Mononuclear cell (primary cell): ENCODE data around the gene EFNA5. TPM values are rescaled to one million over a fixed set of nuclear protein-coding genes. Genes with fewer than 3 reads are reported as not detected.

Source experiments
- H3K27me3 ChIP-seq: 2 replicates; pipeline ENCODE4 v1.6.0; 2011; ENCODE audit warnings: low read length, control low read depth; ENCODE audit not compliant: insufficient read depth
- H3K4me1 ChIP-seq: 2 replicates; pipeline ENCODE4 v1.5.1; 2011; ENCODE audit warnings: mild to moderate bottlenecking, low read length, control low read depth; ENCODE audit not compliant: insufficient read depth
- H3K4me3 ChIP-seq: 2 replicates; pipeline ENCODE4 v1.5.1; 2011; ENCODE audit warnings: mild to moderate bottlenecking, low read length, moderate library complexity
- H3K9me3 ChIP-seq: 2 replicates; pipeline ENCODE4 v1.5.1; 2011; ENCODE audit warnings: low read depth, mild to moderate bottlenecking, control low read depth, low read length
- total RNA-seq: library from RNA; depleted of rRNA; stranded (reverse); fragments of >200 nt; gene quantifications from one replicate; pipeline ENCODE4 v1.2.3, GENCODE V29; 2012

EFNA5 gene
- total RNA-seq, 1 donor: 0.84 TPM

DNA sequence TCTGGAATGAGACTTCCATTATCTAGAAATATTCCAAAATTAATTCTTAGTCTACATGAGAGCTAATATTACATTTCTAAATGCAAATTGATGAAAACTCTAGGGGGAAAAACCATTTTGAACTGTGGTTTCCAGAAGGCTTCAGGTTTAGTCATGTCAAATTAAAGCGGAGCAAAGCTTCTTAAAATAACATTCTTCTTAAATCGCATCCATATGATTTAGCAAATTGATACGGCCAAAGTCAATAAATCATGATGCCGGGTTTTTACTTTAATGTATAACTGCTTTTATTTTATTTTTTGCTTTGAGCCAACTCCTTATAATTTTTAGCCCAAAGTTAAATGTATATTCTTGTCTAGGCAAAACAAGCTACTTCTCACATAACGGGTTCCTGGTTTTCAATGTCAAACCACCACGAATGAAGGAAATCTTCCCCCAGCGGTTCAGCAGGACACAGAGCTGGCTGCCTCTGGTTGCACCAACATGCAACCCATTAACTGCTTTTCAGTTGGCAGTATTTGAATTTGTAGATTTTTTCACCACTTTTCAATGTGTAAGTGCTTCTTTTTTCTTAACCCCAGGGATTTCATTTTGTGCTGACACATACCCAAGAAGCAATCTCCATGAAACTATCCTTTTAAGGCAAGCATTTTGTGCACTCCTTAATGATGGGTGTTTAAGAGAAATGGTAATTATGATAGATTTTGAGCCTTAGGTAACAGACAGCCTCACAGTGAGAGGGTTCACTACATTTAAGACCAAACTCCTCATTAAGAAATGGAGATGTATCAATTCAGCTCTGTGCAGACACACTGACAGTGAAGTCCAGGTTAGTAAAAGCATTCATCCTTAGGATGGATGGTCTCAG is 35.5 kb downstream of the EFNA5 start:
- peaks cover 2% of the 10 kb centered on the region for H3K27me3 ChIP-seq
- H3K4me3 ChIP-seq: no peak overlapping the region
- H3K4me1 ChIP-seq: no peaks in the 10 kb centered on the region
- no peaks in the 10 kb centered on the region for H3K9me3 ChIP-seq

DNA sequence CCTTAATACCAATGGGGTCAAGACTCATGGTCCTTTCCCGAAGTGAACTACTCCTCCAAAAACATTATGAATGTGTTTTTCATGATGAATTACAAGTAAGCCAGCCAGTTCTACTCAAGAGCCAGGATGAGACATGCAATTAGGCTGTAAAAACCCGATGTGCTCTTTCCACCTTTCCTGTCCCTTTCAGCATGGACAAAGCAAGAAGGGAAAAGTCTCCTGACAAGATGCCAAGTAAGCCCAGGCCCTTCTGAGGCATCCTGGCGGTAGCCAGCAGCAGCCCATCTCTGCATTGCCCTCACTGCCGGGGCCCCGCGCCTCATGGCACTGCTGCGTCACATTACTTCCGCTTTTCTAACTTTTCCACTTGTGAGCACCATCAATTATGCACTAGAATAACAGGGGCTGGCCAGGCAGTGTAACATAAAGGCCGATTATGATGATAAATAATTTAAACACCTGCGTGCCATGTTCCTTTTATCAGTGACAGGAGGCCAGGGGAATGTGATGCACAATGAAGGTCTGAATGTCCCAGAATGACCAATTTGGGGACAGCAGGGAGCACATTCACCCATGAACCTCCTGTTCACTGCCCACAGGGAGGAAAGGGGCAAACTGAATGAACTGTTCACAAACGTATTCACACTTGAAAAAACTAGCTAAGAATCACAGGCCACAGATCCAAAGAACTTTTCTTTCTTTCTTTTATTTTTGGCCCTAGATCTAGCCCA is 37.4 kb downstream of the EFNA5 start:
- Histone ChIP-seq H3K9me3 (no peaks in the 10 kb centered on the region), H3K4me1 (no peaks in the 10 kb centered on the region), H3K27me3 (no peaks in the 10 kb centered on the region), H3K4me3 (no peak overlapping the region)

DNA sequence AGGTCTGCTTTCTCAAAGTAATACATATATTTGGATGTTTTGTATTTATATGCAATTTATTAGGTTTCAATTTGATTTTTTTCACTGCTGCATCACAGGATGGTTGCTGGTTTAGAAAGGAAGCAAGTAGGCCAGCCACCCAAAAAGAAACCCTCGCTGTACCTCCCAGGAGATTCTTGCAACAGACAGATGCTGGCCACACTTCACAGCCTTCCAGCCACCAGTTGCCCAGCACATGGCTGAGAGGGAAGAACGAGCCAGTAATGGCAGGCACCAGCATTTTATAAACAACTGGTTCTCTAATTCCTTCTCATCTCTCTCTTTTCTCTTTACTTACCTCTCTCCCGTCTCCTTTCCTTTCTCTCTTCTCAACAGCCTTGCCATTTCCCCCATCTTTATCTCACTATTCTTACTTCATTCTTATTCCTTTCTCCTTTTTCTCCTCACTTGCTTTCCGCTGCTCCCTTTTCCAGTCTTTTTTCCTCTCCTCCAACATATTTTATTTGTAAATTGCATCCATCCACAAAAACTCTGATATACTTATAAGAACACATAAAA is 38.9 kb downstream of the EFNA5 start:
- no peaks in the 10 kb centered on the region for H3K27me3 ChIP-seq
- no peaks in the 10 kb centered on the region for H3K4me1 ChIP-seq
- no peak overlapping the region for H3K4me3 ChIP-seq
- H3K9me3 ChIP-seq: no peaks in the 10 kb centered on the region

DNA sequence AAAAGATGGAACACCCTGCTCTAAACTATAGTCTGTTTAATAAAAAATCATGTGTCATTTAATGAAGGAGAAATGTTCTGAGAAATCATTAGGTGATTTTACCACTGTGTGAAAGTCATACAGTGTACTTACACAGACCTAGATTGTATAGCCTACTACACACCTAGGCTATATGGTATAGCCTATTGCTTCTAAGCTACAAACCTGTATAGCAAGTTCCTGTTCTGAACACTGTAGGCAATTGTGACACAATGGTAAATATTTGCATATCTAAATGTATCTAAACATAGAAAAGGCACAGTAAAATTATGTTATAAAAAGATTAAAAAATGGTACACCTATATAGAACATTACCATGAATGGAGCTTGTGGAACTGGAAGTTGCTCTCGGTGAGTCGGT is 40.6 kb downstream of the EFNA5 start:
- no peak overlapping the region for H3K4me3 ChIP-seq
- H3K27me3 ChIP-seq: no peaks in the 10 kb centered on the region
- no peaks in the 10 kb centered on the region for H3K9me3 ChIP-seq
- H3K4me1 ChIP-seq: no peaks in the 10 kb centered on the region

GRCh38 chr5:107624235-107624634 is 46.5 kb downstream of the EFNA5 start:
- Histone ChIP-seq H3K27me3 (no peaks in the 10 kb centered on the region), H3K9me3 (no peaks in the 10 kb centered on the region), H3K4me3 (no peak overlapping the region), H3K4me1 (no peaks in the 10 kb centered on the region)

- Histone ChIP-seq H3K27me3 (no peaks in the 10 kb centered on the region), H3K4me1 (no peaks in the 10 kb centered on the region), H3K4me3 (no peak overlapping the region), H3K9me3 (no peaks in the 10 kb centered on the region)
These were observed 49.6 kb downstream of the EFNA5 start for GRCh38 chr5:107621089-107621488.

DNA sequence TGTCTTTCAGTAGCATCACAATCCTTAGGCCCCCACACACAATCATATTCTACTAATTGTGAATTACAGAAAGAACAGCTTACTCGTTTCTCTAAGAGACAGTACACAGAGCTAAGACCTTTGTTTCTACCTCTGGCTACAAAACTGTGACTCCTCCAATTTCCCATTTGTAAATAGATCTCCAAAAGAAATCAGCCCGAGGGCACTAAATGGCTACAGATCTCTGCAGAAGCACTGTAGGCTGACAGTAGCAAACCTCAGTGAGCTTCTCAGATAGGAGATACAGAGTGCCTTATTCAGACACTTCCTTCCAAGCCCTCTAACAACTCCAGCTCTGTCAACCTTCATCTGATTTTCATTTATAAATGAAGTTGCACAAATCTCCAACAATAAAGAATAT is 51.0 kb downstream of the EFNA5 start:
- H3K4me1 ChIP-seq: no peaks in the 10 kb centered on the region
- H3K27me3 ChIP-seq: no peaks in the 10 kb centered on the region
- no peak overlapping the region for H3K4me3 ChIP-seq
- no peaks in the 10 kb centered on the region for H3K9me3 ChIP-seq

GRCh38 chr5:107618242-107618641 is 52.5 kb downstream of the EFNA5 start:
- no peaks in the 10 kb centered on the region for H3K4me1 ChIP-seq
- H3K27me3 ChIP-seq: no peaks in the 10 kb centered on the region
- no peak overlapping the region for H3K4me3 ChIP-seq
- no peaks in the 10 kb centered on the region for H3K9me3 ChIP-seq

DNA sequence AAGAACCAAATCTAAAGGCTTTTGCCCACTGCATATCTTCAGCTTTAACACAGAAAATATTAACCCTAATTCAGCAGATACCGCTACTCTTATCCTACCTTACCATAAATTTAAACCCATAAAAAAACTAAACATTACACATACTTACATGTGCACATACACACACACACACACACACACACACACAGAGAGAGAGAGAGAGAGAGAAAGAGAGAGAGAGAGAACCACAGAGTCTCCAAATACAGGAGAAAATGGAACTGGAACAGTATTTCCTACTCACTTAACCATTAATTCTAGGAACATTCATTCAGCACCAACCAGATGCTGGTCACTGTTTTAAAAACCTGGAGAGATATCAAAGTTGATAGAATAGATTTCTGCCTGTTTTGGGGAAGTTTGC is 53.7 kb downstream of the EFNA5 start:
- H3K4me3 ChIP-seq: no peak overlapping the region
- no peaks in the 10 kb centered on the region for H3K4me1 ChIP-seq

DNA sequence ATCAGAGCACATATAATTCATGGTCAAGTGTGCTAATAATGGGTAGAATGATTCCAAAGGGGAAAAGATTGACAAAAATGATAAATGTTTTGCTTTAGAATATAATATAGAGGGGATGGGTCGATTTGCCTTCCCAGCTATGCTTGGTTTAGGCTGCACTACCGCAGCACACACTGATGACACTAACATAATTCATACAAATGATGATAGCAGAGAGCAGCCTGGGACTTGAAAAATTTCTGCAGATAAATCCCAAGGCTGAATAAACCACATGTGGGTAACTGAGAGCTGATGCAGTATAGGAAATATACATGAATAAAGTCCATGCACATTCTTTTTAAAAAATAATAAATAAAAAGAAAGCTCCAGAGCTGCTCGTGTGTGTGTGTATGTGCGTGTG is 54.5 kb downstream of the EFNA5 start:
- no peaks in the 10 kb centered on the region for H3K9me3 ChIP-seq
- H3K4me1 ChIP-seq: no peaks in the 10 kb centered on the region
- H3K4me3 ChIP-seq: no peak overlapping the region
- no peaks in the 10 kb centered on the region for H3K27me3 ChIP-seq

More for the DNA sequence above, 53.7 kb downstream of the EFNA5 start:
- no peaks in the 10 kb centered on the region for H3K27me3 ChIP-seq
- H3K9me3 ChIP-seq: no peaks in the 10 kb centered on the region

DNA sequence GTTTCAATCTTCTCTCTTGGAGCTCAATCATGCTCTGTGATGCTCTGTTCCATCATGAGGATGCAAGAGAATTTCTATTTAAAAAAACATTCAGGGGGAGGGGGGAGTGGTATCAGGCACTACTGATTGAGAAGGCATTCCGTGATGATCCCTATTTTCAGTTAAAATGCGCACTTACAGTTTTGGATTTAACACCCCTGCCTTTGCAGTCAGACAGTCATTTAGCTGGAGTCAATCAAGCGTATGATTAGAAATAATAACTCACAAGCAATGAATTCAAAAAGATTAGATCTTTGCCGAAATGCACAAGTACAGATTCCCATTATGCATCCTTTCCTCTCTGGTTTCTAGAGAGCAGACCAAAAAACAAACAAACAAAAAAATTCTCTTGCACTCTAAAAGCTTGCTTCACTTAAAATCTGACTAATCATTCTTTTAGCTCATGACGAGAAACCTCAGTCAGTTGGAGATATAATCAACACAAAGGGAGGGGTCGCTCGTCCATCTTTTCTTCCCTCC is 55.4 kb downstream of the EFNA5 start:
- no peaks in the 10 kb centered on the region for H3K4me1 ChIP-seq
- H3K27me3 ChIP-seq: no peaks in the 10 kb centered on the region
- H3K9me3 ChIP-seq: no peaks in the 10 kb centered on the region
- no peak overlapping the region for H3K4me3 ChIP-seq

- Histone ChIP-seq H3K4me1 (no peaks in the 10 kb centered on the region), H3K27me3 (no peaks in the 10 kb centered on the region), H3K9me3 (no peaks in the 10 kb centered on the region), H3K4me3 (no peak overlapping the region)
These were observed 58.2 kb downstream of the EFNA5 start for GRCh38 chr5:107612541-107612940.

DNA sequence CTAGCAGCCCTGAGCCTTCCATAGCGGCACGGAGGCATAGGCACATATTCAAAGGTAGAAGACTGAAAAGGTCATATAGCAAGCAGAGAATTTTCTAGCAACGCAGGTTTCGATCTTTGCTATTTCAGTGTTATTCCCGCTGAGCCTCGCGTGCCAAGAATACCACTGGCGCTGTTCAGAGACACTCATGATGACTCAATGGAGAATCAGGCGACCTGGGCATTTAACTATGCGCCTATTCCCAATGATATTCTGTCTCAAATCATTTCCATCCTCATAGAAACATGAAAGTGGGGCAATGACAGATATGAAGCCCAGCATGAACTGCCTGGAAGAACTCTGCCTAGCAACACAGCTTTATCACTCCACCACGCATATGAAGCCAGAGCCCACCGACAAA is 59.9 kb downstream of the EFNA5 start:
- H3K4me1 ChIP-seq: no peaks in the 10 kb centered on the region
- no peak overlapping the region for H3K4me3 ChIP-seq
- no peaks in the 10 kb centered on the region for H3K9me3 ChIP-seq
- peaks cover 2% of the 10 kb centered on the region for H3K27me3 ChIP-seq

GRCh38 chr5:107607671-107608345 is 62.9 kb downstream of the EFNA5 start:
- H3K4me1 ChIP-seq: no peaks in the 10 kb centered on the region
- no peaks in the 10 kb centered on the region for H3K9me3 ChIP-seq
- H3K4me3 ChIP-seq: no peak overlapping the region
- peaks cover 2% of the 10 kb centered on the region for H3K27me3 ChIP-seq

DNA sequence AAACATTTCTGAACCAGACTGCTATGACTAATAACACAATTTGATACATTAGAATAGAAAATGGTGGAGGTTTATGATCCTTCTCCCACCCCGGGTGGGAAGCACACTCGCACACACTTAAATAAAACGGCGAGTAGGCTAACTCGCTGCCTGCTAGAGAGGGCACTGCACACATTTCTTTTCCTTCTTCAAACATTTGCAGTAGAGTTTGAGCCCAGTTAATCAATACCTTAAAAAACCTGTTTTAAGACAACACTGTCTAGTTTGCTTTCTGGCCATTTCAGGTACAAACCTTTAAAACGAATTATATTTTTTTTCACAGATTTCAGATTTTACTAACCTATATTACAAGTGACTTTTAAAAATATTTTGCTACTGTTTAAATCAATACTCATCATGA is 63.5 kb downstream of the EFNA5 start:
- no peaks in the 10 kb centered on the region for H3K9me3 ChIP-seq
- peaks cover 2% of the 10 kb centered on the region for H3K27me3 ChIP-seq
- no peak overlapping the region for H3K4me3 ChIP-seq
- no peaks in the 10 kb centered on the region for H3K4me1 ChIP-seq
